Parathyroid adenoma (tissue), 2 donors: Measurements from ENCODE around the gene CLIP2.
"Not testable (repeated sequence)": the region's sequence is repeated elsewhere in the genome, so short reads cannot be mapped to it uniquely, and the experiment has no call there.

Experiments used
- H2AFZ ChIP-seq: fragments of 300-600 bp; sonication (generic); one replicate; pipeline ENCODE4 v1.7.0; 2017; ENCODE audit warnings: antibody characterized with exemption, mild to moderate bottlenecking
- H3K27ac ChIP-seq: fragments of 300-600 bp; sonication (generic); one replicate; pipeline ENCODE4 v1.7.0; 2017
- H3K27me3 ChIP-seq: fragments of 300-600 bp; sonication (generic); one replicate; pipeline ENCODE4 v1.7.0; 2017; ENCODE audit warnings: low read length; ENCODE audit not compliant: control insufficient read depth, insufficient read depth
- H3K36me3 ChIP-seq: fragments of 300-600 bp; sonication (generic); one replicate; pipeline ENCODE4 v1.7.0; 2017; ENCODE audit warnings: low read length; ENCODE audit not compliant: control insufficient read depth, insufficient read depth
- H3K4me1 ChIP-seq: fragments of 300-600 bp; sonication (generic); one replicate; pipeline ENCODE4 v1.7.0; 2017; ENCODE audit warnings: control low read depth
- H3K4me2 ChIP-seq: fragments of 300-600 bp; sonication (generic); one replicate; pipeline ENCODE4 v1.7.0; 2017; ENCODE audit warnings: low read length
- H3K4me3 ChIP-seq: fragments of 300-600 bp; sonication (generic); one replicate; pipeline ENCODE4 v1.7.0; 2017; ENCODE audit warnings: low read depth, low read length
- H3K79me2 ChIP-seq: fragments of 300-600 bp; sonication (generic); one replicate; pipeline ENCODE4 v1.7.0; 2017; ENCODE audit warnings: control low read depth
- H3K9ac ChIP-seq: fragments of 300-600 bp; sonication (generic); one replicate; pipeline ENCODE4 v1.7.0; 2017; ENCODE audit warnings: mild to moderate bottlenecking
- H3K9me3 ChIP-seq: fragments of 300-600 bp; sonication (generic); one replicate; pipeline ENCODE4 v1.7.0; 2017; ENCODE audit warnings: low read length; ENCODE audit not compliant: control insufficient read depth
- TF ChIP-seq, protein P1 (sequence below): fragments of 300-600 bp; sonication (generic); IDR thresholded peaks from one replicate; pipeline ENCODE4 v1.7.0; 2017; ENCODE audit warnings: antibody characterized with exemption, mild to moderate bottlenecking
- donor health status: primary hyperparathyroidism.

Gene CLIP2

DNA sequence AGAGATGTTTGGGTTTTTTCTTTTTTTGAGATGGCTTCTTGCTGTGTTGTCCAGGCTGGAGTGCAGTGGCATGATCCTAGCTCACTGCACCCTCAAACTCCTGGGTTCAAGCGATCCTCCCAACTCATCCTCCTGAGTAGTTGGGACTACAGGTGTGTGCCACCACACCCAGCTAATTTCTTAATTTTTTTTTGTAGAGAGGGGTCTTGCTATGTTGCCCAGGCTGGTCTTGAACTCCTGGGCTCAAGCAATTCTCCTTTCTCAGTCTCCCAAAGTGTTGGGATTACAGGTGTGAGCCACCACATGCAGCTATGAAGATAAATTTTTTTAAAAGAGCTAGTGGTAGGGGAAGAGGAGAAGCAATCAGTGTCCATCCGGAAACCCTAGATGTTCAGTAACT is 56.8 kb downstream of the CLIP2 start:
- Histone ChIP-seq H2AFZ (no peak overlapping the region), H3K4me3 (no peak overlapping the region), H3K9me3 (no peaks in the 10 kb centered on the region), H3K9ac (no peak overlapping the region), H3K27ac (no peak overlapping the region), H3K36me3 (no peaks in the 10 kb centered on the region), H3K27me3 (no peaks in the 10 kb centered on the region), H3K4me2 (no peak overlapping the region), H3K4me1 (no peaks in the 10 kb centered on the region), H3K79me2 (no peaks in the 10 kb centered on the region)
- TF ChIP-seq, protein P1, sequence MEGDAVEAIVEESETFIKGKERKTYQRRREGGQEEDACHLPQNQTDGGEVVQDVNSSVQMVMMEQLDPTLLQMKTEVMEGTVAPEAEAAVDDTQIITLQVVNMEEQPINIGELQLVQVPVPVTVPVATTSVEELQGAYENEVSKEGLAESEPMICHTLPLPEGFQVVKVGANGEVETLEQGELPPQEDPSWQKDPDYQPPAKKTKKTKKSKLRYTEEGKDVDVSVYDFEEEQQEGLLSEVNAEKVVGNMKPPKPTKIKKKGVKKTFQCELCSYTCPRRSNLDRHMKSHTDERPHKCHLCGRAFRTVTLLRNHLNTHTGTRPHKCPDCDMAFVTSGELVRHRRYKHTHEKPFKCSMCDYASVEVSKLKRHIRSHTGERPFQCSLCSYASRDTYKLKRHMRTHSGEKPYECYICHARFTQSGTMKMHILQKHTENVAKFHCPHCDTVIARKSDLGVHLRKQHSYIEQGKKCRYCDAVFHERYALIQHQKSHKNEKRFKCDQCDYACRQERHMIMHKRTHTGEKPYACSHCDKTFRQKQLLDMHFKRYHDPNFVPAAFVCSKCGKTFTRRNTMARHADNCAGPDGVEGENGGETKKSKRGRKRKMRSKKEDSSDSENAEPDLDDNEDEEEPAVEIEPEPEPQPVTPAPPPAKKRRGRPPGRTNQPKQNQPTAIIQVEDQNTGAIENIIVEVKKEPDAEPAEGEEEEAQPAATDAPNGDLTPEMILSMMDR: no peak

DNA sequence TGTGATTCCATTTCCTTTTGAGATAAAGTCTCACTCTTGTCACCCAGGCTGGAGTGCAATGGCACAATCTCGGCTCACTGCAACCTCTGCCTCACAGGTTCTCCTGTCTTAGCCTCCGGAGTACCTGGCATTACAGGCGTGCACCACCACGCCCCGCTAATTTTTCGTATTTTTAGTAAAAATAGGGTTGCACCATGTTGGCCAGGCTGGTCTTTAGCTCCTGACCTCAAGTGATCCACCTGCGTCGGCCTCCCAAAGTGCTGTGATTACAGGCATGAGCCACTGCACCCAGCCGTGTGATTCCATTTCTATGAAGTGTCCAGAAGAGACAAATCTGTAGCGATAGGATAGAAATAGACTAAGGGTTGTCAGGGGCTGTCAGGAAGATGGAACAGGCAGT is 60.4 kb downstream of the CLIP2 start:
- no peaks in the 10 kb centered on the region for H3K4me1 ChIP-seq
- H3K9ac ChIP-seq: no peak overlapping the region
- no peak overlapping the region for H3K4me2 ChIP-seq
- no peak overlapping the region for H2AFZ ChIP-seq
- H3K36me3 ChIP-seq: no peaks in the 10 kb centered on the region
- no peaks in the 10 kb centered on the region for H3K79me2 ChIP-seq
- no peaks in the 10 kb centered on the region for H3K27me3 ChIP-seq
- no peak overlapping the region for H3K4me3 ChIP-seq
- TF ChIP-seq, protein P1: no peak
- no peak overlapping the region for H3K27ac ChIP-seq
- no peaks in the 10 kb centered on the region for H3K9me3 ChIP-seq

DNA sequence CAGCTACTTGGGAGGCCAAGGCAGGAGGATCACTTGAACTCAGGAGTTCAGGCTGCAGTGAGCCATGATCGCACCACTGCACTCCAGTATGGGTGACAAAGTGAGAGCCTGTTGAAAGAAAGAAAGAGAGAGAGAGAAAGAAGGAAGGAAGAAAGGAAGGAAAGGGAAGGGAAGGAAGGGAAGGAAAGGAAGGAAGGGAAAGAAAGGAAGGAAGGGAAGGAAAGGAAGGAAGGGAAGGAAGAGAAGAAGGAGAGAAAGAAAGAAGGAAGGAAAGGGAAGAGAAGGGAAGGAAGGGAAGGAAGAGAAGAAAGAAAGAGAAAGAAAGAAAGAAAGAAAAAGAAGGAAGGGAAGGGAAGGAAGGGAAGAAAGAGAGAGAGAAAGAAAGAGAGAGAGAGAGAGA is 61.5 kb downstream of the CLIP2 start:
- no peaks in the 10 kb centered on the region for H3K36me3 ChIP-seq
- TF ChIP-seq, protein P1: no peak

DNA sequence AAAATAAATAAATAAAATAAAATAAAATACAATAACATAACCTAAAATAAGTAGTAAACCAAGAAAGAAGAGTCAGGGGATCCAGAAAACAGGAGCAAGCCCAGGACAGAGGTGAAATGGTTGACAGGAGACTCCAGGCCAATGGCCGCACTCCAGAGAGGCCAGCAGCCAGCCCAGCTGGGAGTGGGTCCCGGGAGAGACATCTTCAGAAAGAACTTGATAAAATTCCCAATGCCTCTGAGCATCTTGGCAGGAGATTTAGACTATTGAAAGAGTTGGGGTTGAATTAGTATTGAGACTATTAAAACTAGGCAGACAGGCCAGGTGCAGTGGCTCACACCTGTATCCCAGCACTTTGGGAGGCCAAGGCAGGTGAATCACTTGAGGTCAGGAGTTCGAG is 62.6 kb downstream of the CLIP2 start:
- H3K27me3 ChIP-seq: no peaks in the 10 kb centered on the region
- H3K4me3 ChIP-seq: no peak overlapping the region
- no peaks in the 10 kb centered on the region for H3K9me3 ChIP-seq
- TF ChIP-seq, protein P1: no peak
- H3K9ac ChIP-seq: no peak overlapping the region
- H2AFZ ChIP-seq: no peak overlapping the region
- H3K36me3 ChIP-seq: no peaks in the 10 kb centered on the region
- H3K27ac ChIP-seq: no peak overlapping the region
- H3K4me1 ChIP-seq: no peaks in the 10 kb centered on the region
- H3K4me2 ChIP-seq: no peak overlapping the region
- H3K79me2 ChIP-seq: no peaks in the 10 kb centered on the region

More for the DNA sequence above, 61.5 kb downstream of the CLIP2 start:
- Histone ChIP-seq H3K4me1 (no peaks in the 10 kb centered on the region), H3K9ac (no peak overlapping the region), H3K27ac (no peak overlapping the region), H3K4me3 (no peak overlapping the region), H2AFZ (no peak overlapping the region), H3K27me3 (no peaks in the 10 kb centered on the region), H3K79me2 (no peaks in the 10 kb centered on the region), H3K4me2 (no peak overlapping the region), H3K9me3 (no peaks in the 10 kb centered on the region)

DNA sequence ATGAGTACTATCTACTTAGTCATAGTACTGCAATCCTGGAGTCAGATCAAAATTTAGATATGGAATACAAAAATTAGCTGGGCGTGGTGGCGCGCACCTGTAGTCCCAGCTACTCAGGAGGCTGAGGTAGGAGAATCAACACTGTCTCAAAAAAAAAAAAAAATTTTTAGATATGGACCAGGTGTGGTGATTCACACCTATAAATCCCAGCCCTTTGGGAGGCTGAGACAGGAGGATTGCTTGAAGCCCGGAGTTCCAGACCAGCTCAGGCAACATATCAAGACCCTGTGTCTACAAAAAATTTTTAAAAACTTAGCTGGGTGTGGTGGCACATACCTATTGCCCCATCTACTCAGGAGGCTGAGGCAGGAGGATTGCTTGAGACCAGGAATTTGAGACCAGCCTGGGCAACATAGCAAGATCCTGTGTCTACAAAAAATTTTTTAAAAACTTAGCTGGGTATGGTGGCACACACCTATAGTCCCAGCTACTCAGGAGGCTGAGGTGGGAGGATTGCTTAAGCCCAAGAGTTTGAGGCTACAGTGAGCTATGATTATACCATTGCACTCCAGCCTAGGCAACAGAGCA is 63.4 kb downstream of the CLIP2 start:
- not testable (repeated sequence) for H3K4me1 ChIP-seq, H3K9ac ChIP-seq, H2AFZ ChIP-seq, H3K27me3 ChIP-seq, H3K79me2 ChIP-seq, H3K36me3 ChIP-seq, H3K4me3 ChIP-seq, H3K9me3 ChIP-seq, H3K27ac ChIP-seq, H3K4me2 ChIP-seq
